ENCODE results near the gene EXOSC3.
"Not testable (repeated sequence)": the region's sequence is repeated elsewhere in the genome, so short reads cannot be mapped to it uniquely, and the experiment has no call there.

The EXOSC3 gene

DNA sequence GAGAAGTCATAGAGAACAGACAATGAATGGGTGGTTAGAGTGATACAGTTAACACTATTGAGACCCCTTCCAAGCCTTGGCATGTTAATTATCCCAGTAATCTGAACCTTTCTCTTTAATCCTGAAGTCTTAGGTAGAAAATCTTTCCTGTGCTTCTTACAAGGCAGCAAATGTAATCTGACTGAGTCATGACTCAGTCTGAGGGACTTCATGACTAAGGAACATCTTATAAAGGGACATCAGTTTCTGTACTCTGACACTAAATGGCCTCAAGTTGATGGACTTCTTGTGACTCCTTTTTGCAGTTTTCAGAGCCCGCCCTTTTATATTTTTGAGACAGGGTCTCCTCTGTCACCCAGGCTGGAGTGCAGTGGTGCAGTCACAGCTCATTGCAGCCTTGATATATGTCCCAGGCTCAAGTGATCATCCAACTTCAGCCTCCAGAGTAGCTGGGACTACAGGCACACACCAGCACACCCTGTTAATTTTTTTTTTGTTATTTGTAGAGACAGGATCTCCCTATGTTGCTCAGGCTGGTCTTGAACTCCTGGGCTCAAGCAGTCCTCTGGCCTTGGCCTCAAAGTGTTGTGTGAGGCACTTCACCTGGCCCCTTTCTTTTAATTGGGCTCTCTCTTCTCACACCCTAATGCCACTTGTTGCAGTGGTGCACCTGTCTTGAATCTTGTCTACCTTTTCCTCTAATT, 9.5 kb downstream of the EXOSC3 start:
- no peak for DNase-seq

DNA sequence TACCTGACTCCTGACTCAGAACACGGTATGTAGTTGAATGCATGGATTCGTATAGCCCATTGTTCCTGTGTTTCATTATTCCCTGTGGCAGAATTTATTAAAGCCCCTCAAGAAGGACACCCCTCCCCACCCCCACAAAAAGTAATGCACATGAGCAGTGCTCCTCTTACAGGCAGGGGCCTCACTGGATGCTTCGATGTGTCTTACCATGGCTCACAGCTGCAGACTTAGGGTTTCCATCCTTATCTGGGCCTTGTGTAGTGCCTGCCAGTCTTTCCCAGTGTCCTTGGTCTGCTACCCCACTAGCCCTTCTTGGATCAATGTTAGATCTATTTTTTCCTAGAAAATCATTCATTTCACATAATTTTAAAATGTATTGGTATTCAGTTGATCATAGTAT, 14.9 kb downstream of the EXOSC3 start:
- DNase-seq, result no peak

DNA sequence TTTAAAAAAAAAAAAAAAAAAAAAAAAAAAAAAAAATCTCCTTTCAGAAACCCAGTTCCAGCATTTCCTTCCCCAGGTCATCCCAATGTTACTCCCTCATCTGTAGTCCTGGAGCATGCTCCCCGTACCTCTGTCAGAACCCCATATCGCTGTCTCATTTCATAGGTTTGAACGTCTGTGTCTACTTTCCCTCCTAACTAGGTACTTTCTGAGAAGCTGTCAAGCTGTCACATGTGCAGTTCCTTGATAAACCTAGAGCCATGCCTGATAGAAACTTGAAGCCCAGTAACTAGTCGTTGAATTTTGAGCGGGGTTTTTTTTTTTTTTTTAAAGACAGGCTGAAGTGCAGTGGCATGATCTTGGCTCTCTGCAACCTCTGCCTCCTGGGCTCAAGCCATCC, 15.6 kb downstream of the EXOSC3 start:
- no peak for DNase-seq

DNA sequence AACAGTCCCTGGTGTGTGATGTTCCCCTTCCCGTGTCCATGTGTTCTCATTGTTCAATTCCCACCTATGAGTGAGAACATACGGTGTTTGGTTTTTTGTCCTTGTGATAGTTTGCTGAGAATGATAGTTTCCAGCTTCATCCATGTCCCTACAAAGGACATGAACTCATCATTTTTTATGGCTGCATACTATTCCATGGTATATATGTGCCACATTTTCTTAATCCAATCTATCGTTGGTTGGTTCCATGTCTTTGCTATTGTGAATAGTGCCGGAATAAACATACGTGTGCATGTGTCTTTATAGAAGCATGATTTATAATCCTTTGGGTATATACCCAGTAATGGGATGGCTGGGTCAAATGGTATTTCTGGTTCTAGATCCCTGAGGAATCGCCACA, 19.6 kb downstream of the EXOSC3 start:
- DNase-seq, result not testable (repeated sequence)

DNA sequence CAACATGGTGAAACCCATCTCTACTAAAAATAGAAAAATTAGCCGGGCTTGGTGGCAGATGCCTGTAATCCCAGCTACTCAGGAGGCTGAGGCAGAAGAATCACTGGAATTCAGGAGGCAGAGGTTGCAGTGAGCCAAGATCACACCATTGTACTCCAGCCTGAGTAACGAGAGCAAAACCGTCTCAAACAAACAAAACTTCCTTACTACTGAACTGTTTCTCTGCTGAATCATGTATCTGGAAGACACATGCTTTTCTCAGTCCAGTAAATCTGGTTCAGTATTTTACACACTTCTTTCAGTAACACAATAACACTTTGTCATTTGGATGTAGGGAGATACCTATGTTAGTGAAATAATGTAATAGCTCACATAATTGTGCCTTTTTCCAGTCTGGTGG, 23.4 kb downstream of the EXOSC3 start:
- DNase-seq, result peak; percentile 60

DNA sequence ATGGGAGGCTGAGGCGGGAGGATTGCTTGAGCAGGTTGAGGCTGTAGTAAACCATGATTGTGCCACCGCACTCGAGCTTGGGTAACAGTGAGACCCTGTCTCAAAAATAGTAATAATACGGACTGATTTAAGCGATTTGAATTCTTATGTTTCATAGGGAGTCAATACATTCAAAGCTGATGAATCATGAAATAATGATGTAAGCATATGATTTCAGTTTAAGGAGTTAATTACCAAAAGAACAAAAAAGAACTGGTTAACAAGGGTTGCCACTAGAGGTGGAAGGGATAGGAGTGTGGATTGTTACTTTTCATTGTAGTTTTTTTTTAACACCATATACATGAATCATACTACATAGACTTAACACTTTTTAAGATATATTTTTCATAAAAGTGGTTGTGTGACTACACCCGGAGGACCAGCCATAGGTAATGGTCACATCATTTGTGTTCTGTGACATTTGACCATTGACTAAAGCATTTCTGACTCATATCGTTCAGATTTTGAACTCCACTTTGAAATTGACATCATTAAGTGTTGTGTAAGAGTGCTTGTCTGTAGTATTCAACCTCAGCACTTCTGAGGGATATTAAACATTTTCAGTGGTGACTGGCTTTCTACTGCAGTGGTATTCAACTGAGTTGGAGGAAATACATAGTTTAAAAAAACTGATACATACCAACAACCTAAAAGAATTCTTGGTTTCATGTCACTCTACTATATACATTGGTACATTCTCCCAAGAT, 24.3 kb downstream of the EXOSC3 start:
- no peak for DNase-seq

DNA sequence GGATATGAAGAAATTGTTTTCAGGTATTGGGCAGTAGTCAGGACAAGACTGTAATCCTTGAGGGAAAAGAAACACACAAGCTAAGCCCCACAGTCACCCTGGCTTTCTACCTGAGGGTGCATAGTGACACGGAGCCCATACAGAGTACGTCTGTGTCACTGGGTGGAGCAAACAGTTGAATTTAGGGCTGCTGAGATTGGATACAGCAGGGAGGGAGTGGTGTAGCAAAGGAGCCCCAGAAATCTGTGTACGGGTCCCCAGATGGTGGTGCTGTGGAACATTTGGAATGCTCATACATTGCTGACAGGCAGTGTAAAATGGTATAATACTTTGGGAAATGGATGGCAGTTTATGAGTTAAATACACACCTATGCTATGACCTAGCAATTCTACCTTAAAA, 26.1 kb downstream of the EXOSC3 start:
- DNase-seq, result no peak

DNA sequence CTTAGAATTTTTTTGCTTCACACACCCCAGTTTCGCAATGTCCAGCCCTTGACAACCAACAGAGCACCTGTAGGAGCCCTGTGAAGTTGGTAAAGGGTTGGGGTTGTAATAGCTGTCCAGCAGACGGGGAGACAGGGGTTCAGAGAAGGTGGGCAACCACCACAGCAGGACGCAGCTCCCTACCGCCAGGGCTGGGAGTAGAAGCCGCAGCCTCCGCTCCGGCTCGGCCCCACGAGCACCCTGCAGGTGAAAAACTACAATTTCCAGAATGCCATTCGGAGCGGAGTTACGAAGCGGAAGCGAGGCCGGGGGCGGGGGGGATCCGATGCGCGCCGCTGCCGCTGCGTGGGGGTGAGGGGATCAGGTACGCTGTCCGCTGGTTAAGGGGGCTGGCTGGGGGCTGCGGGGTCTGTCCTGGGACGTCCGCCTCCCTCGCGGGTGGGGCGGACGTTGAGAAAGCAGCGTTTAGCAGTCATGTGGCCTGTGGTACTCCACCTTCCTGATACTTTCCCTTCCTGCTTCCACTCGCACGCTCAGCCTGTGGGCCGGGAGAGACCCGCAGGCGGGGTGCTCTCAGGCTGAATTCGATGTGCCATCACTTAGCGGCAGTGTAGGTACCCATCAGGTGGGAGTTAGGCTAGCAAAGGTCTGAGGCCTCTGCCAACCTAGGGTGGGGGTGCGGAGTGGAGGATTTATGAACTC, 31.2 kb downstream of the EXOSC3 start, which contains the start of gene TRMT10B:
Gene TRMT10B, plus strand, starts transcription at position 317 of the 702 bp plus-strand sequence. CDS start 8,127 bp downstream, outside the sequence.
- peak; percentile 76 for DNase-seq

DNA sequence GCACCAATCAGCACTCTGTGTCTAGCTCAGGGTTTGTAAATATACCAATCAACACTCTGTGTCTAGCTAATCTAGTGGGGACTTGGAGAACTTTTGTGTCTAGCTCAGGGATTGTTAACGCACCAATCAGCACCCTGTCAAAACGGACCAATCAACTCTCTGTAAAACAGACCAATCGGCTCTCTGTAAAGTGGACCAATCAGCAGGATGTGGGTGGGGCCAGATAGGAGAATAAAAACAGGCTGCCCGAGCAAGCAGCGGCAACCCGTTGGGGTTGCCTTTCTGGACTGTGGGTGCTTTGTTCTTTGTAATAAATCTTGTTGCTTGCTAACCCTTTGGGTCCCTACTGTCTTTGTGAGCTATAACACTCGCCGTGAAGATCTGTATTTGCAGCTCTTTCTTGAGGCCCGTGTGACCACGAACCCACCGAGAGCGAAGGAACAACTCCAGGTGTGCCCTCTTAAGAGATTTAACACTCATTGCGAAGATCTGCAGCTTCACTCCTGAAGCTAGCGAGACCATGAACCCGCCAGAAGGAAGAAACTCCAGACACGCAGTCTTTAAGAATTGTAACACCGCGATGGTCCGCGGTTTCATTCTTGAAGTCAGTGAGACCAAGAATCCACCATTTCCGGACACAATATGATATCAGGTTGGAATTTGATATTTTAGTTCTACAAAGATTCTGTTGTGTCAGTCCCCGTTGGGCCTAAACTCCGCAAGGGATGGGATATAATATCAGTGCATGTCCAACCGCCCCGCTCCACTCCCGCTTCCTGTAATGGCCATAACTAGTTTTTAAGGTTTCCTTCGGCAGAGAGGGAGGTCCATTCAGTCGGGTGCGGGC, 32.0 kb downstream of the EXOSC3 start:
- no peak for DNase-seq

DNA sequence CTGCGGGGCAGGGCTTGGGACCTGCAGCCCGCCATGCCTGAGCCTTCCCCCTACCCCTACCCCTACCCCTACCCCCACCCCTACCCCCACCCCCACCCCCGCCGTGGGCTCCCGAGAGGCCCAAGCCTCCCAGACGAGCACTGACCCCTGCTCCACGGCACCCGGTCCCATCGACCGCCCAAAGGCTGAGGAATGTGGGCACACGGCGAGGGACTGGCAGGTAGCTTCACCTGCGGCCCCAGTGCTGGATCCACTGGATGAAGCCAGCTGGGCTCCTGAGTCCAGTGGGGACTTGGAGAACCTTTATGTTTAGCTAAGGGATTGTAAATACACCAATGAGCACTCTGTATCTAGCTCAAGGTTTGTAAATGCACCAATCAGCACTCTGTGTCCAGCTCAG, 32.8 kb downstream of the EXOSC3 start:
- not testable (repeated sequence) for DNase-seq

DNA sequence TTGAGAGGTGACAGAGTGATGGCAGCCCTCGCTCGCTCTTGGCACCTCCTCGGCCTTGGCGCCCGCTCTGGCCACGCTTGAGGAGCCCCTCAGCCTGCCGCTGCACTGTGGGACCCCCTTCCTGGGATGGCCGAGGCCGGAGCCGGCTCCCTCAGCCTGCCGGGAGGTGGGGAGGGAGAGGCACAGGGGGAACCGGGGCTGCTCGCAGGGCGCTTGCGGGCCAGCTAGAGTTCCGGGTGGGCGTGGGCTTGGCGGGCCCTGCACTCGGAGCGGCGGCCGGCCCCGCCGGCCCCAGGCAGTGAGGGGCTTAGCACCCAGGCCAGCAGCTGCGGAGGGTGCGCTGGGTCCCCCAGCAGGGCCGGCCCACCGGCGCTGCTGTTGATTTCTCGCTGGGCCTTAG, 33.2 kb downstream of the EXOSC3 start:
- not testable (repeated sequence) for DNase-seq

DNA sequence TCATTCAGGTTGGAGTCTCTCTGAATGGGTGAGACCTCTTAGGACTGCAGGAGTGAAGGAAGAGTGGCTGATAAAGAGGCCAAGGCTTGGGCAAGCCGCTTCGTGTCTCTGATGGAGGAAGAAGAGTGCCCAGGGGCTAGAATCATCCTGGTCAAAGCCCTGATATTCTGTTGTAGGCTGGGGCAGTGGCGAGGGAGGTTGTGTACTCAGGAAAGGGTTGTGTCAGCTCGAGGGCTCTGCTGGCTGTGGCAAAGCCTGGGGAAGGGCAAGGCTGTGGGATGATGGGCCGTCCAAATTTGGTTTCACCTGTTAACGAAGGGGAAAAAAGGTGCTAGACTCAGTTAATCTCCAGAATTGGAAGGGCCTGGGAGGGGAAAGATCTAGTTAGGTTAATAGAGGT, 33.7 kb downstream of the EXOSC3 start:
- DNase-seq, result no peak

DNA sequence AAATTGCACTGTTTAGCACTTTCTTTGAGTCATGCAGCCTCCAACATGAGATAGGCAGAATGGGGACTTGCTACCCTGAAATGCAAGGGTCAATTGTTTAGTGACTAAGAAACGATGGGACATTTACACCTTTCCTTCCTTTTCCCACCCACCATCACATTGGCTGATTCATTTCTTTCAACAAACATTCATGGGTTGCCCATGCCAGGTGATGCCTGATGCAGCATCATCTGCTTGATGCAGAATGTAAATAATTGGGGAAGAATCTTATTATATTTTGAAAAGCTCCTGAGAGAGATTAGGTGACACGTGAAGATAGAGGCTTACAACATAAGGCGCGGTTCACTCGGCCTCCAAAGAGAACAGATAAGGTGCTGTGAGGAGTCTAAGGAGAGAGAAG, 35.7 kb downstream of the EXOSC3 start:
- no peak for DNase-seq

DNA sequence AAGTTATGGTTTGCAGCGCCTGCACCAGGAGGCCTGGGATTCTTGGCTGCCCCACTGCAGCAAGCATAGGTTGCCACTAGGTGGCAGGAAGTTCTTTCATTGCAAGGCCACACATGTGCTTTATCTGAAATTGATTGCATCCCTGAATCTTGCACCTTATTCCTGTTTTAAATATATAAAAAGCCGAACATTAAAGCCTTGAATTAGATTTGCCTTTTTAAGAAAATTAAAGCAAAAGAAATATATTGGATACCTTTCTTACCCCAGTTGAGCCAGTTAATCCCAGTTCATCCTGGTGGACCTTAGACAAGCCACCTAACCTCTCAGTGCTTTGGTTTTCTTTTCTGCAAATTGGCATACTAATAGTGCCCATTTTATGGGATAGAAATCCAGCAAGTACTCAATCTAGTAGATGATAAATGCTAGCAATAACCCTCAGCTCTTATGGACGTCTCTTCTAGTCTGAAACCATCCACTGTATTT, 37.6 kb downstream of the EXOSC3 start:
- peak; percentile 55 for DNase-seq

DNA sequence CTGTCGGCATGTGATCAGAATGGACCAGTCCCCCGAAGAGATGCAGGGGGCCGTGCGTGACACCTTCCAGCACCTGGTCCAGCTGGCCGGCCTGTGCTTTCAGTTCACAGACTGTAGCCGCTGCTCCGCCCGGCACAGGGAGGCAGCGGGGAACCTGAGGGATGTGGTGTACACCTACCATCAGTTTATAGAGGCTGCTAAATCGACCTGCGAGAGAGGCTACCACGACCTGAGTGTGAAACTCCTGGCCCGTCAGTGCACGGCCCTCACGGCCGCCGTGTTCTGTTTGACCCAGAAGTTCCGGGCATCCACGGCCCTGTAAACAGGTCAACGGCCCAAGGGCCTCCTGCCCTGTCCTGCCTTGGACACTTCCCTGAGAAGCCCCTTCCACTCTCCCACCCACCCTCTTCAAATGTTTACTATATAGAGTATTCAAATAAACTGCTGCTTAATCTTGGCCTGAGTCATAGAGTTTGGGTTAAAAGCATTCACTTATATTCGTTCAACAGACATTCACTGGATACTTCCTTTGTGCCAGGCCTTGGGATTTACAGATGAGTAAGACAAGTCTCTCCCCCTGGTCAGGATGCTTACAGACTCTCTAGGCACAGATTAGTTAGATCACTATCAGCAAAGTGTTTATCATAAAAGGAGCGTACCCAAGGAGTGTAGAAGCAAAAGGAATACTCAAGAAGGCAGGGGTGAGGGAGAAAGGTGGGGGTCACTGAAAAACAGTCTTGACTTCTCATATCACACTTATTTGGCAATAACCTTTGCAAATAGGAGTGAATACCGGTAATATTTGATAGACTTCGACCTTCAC, 38.2 kb downstream of the EXOSC3 start:
- peak; percentile 17 for DNase-seq

DNA sequence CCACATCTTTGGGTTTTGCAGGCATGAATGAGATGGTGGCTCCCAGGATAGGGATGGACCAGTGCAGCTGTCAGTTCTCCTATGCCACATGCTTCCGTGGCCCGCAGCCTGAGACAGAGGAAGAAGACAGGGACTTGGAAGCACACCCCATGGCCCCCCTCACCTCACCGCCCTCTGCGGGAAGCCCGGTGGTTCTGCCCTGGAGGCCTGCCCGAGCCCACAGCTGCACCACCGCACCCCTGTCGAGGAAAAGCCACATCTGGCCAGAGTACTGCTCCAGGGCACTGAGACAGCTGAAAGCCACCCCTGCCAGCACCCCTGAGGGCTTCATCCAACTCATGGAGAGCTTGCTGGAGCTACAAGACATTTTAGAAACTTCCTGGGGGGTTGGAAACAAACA, 38.9 kb downstream of the EXOSC3 start:
- DNase-seq, result no peak

DNA sequence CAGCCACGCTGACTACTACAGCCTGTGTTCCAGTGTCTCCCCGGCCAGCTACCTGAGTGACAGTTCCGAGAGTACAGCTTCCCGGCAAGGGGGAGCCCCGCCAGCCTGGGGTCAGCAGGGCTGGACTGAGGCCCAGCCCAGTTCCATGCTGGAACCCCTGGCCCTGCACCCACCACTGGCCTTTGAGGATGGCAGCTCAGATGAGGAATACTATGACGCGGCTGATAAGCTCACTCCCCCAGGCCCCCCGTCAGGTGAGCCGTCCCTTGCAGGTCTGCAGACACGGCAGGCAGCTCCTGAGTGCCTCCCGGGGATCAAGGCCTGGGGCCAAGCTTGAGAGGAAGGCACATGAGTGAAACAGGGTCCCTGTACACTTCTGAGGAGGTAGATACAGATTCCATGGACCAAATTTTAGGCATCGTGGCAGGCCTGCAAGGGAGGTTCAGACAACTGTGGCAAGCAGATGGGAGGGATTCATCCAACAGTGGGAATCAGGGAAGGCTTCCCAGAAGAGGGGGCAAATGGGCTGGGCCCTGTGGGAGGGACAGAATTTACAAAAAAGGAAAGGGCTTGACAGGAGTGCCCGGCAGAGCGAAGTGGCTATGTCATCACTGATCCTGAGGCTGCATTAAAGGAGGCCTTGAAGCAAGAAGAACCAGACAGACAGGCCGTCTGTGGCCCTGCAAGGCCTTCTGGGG, 44.1 kb downstream of the EXOSC3 start:
- DNase-seq, result no peak

DNA sequence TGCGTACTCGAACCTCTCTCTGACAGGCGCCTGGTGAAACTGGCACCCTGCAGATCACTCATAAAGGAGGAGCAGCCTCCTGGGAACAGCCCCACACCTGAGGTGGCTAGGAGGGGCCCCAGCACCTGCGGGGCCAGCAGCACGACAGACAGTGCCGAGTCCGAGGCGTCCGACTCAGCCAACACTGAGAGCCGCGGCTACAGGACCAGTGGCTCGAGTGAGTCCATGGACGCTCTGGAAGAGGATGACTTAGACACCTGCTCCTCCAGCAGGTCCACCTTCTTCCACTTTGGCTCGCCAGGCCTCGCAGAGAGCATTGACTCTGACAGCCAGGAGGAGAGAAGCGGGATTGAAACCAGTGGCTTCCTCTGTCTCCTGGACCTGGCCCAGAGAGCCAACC, 44.7 kb downstream of the EXOSC3 start:
- no peak for DNase-seq

DNA sequence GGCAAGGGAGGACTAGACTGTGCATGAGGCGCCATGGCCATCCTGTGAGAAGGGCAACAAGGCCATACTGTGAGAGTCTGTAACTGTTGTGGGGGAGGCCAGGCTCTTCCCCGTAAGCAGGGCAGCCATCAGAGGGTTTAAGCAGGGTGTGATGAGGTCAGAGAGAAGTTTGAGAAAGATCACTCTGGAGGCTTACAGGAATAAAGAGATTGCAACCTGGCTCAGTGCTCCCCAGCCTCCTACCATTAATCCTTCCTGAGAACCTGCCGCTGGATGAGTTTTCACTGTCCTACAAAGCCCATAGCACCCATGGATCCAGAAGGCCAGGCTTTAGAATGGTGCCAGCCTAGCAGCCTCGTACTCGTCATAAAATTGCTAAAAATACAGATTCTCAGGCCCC, 45.6 kb downstream of the EXOSC3 start:
- no peak for DNase-seq

DNA sequence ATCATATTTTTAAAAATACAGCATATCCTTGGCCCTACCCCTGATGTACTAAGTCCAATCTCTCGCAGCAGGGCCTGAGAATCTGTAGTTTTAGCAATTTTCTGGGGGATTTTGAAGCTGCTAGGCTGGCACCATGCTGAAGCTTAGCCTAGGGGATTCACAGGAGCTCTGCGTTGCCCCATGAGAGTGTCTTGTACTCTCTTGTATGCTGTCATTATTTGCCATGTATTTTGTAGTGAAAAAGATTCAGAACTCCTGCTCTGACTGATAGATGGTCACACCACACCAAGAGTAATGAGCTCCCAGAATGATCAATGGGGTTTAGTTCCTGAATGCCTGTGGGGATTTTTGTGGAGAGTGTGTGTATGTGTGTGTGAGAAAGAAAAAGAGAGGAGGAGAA, 51.9 kb downstream of the EXOSC3 start:
- no peak for DNase-seq

Data from fibroblast of skin of back (primary cell).